HUES6 (cell line): ENCODE data around the gene GALNT15.

Source experiments
- H3K27ac ChIP-seq: 2 replicates; pipeline ENCODE4 v1.7.0; 2013; ENCODE audit warnings: low read depth, mild to moderate bottlenecking, low read length, inconsistent platforms
- H3K27me3 ChIP-seq: 2 replicates; pipeline ENCODE4 v1.6.1; 2013; ENCODE audit warnings: low read length; ENCODE audit not compliant: control insufficient read depth, insufficient read depth
- H3K36me3 ChIP-seq: 2 replicates; pipeline ENCODE4 v1.6.1; 2013; ENCODE audit warnings: low read length; ENCODE audit not compliant: control insufficient read depth, insufficient read depth
- H3K4me1 ChIP-seq: 2 replicates; pipeline ENCODE4 v1.6.1; 2013; ENCODE audit warnings: low read length; ENCODE audit not compliant: control insufficient read depth, insufficient read depth
- H3K4me3 ChIP-seq: 2 replicates; pipeline ENCODE4 v1.5.1; 2013; ENCODE audit warnings: low read depth, low read length
- H3K9ac ChIP-seq: one replicate; pipeline ENCODE4 v1.6.1; 2013; ENCODE audit warnings: mild to moderate bottlenecking, low read length
- H3K9me3 ChIP-seq: 2 replicates; pipeline ENCODE4 v1.6.1; 2013; ENCODE audit warnings: low read depth, low read length; ENCODE audit not compliant: control insufficient read depth, insufficient read depth

Gene GALNT15

DNA sequence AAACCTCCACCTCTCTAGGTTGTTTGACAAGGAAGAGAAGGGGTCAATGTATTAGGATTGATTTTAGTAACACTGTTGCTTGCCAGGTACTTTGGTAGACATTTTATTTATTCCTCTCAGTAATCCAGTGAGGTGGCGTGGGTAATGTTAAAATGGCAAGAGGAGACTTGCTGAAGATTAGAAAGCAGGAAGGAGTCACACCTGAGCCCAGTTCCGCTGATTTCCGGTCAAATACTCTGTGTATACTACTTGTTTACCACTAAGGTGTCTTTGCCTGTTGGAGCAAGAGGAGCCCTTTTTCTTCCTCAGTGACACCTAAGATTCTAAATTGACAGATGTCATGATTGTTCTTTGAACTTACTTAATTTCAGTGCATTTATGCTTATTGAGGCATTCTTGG, 92.2 kb downstream of the GALNT15 start:
- no peak overlapping the region for H3K4me3 ChIP-seq

DNA sequence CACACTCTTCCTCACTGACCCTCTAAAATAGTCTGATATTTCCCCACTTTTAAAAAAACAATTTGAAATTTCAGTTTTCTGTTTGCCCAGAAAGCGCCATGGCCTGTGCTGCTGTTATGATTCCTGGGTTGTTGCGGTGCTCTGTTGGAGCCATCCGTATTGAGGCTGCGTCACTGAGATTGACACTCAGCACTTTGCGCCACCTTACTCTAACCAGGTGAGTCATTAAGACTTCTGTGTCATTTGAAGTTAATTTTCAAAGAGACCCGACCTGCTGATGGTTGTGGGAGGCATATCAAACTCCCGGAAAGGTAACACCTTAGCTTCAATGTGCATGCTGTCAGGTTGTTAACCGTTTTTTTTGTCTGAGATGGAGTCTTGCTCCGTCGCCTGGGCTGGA, 96.4 kb downstream of the GALNT15 start:
- Histone ChIP-seq H3K27me3 (no peaks in the 10 kb centered on the region), H3K27ac (no peak overlapping the region), H3K36me3 (peaks cover 53% of the 10 kb centered on the region), H3K4me3 (no peak overlapping the region), H3K4me1 (peaks cover 4% of the 10 kb centered on the region), H3K9ac (no peak overlapping the region), H3K9me3 (no peaks in the 10 kb centered on the region)

More for the DNA sequence above, 92.2 kb downstream of the GALNT15 start:
- H3K36me3 ChIP-seq: peaks cover 22% of the 10 kb centered on the region
- no peak overlapping the region for H3K9ac ChIP-seq
- no peaks in the 10 kb centered on the region for H3K27me3 ChIP-seq
- H3K27ac ChIP-seq: no peak overlapping the region
- H3K9me3 ChIP-seq: no peaks in the 10 kb centered on the region
- peaks cover 5% of the 10 kb centered on the region for H3K4me1 ChIP-seq

DNA sequence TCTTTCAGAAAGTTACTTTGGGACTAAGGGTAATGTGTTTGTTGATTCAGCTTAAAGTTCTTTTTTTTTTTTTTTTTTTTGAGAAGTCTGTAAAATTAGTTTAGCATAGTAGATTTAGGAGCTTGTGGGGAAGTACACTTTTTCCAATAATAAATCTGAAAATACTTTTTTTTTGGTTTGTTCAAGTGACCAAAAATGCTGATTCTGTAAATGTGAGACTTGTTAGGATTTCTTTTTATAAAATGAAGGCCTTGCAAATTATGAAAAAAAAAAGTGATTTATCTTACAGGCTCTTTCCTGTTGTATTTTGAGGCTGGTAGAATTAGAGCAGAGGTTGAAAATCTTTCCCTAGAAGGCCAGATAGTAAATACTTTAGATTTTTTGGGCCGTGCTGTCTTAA, 98.1 kb downstream of the GALNT15 start:
- Histone ChIP-seq H3K27ac (no peak overlapping the region), H3K9ac (no peak overlapping the region), H3K4me1 (no peaks in the 10 kb centered on the region), H3K36me3 (peaks cover 57% of the 10 kb centered on the region), H3K27me3 (no peaks in the 10 kb centered on the region), H3K9me3 (no peaks in the 10 kb centered on the region), H3K4me3 (no peak overlapping the region)

DNA sequence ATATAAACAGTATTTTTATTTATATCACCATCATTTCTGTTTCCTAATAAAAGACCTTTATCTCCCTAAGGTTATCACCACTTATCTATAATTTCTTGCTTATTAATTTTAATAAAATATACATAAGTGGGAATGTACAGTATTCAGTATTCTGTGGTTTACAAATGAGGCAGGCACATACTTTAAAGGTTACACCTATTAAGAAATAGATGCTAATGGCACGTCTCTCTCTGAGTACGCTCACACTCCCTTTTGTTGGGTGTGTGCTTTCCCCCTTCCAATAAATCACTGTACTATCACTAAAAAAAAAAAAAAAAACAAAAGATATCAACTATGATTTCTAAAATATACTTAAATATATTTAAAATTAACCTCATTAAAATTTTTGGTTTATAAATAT, 99.4 kb downstream of the GALNT15 start:
- no peaks in the 10 kb centered on the region for H3K4me1 ChIP-seq
- H3K9me3 ChIP-seq: no peaks in the 10 kb centered on the region
- no peak overlapping the region for H3K9ac ChIP-seq
- no peak overlapping the region for H3K27ac ChIP-seq
- no peak overlapping the region for H3K4me3 ChIP-seq
- peaks cover 70% of the 10 kb centered on the region for H3K36me3 ChIP-seq
- H3K27me3 ChIP-seq: no peaks in the 10 kb centered on the region

DNA sequence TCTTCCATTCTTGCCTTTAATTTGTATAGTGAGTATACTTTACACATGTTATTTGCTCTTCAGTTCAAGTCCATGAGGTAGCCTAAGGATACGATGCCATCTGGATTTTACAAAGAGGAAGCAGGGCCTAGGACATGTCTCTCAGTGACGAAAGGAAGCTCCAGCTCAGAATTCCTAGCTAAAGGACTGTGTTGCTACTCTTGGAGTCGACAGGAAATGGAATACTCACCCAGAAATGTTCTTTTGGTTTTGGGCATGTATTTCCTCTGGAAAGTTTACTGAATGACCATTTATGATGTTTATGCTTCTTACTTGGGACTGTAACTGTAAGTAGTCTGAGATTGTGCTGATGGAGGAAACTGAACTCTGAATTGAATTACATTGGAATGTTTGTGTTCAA, 103.0 kb downstream of the GALNT15 start:
- Histone ChIP-seq H3K9me3 (no peaks in the 10 kb centered on the region), H3K9ac (no peak overlapping the region), H3K27ac (no peak overlapping the region), H3K36me3 (peaks cover 52% of the 10 kb centered on the region), H3K4me3 (no peak overlapping the region), H3K27me3 (no peaks in the 10 kb centered on the region), H3K4me1 (no peaks in the 10 kb centered on the region)

DNA sequence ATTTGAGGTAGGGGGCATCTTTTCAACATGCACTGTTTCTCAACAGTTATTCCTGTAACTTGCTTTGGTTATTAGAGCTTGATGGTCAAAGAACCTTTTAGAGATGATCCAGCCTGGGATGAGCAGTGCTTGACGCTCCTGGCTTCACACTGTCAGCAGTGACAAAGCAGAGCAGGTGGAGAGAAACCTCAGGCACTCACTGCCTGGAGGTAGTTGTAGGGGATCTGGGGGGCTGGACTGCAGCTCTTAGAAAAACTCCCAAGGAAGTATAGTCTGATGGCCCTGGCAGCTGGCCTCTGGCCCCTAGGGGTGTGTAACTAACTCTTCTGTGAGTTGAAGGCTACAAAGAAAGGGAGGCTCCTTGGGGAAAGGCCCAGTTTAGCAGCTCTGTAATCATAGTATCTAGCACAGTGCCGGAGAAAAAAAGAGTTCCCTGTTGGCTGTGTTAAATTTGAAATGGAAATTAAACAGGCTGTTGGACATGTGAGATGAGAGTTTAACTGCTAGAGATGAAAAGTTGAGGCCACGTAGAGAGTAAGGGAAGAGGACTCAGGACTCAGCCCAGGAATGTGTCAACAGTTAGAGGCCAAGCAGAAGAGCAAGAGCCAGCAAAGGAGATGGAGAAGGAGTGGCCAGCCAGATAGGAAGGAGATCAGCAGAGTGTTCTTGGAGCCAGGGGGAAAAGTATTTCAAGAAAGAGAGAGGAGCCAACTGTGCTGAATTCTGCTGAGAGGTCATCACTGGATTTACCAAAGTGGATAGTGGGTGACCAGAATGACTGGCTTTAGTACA, 104.7 kb downstream of the GALNT15 start:
- no peaks in the 10 kb centered on the region for H3K27me3 ChIP-seq
- no peak overlapping the region for H3K27ac ChIP-seq
- no peak overlapping the region for H3K9ac ChIP-seq
- H3K4me3 ChIP-seq: no peak overlapping the region
- H3K9me3 ChIP-seq: no peaks in the 10 kb centered on the region
- H3K36me3 ChIP-seq: peaks cover 53% of the 10 kb centered on the region
- H3K4me1 ChIP-seq: no peaks in the 10 kb centered on the region

DNA sequence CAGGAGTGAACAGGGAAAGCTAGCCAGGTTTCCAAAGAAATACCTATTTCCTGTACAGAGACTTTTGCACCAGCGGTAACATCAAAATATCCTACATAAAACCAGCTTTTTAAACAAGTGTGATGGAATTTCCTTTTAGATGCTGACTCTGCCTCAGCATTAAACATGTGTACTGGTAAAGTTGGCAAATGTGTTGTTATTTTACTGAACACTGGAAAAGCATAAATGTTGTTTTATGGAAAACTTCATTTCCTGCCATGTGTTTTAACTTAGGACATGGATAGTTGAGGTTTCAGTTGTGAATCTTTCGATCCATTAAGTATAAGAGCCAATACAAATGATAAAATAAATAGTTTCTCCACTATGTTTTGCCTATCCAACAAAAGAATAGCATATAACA, 106.2 kb downstream of the GALNT15 start:
- H3K4me1 ChIP-seq: no peaks in the 10 kb centered on the region
- H3K4me3 ChIP-seq: no peak overlapping the region
- H3K9me3 ChIP-seq: no peaks in the 10 kb centered on the region
- H3K27ac ChIP-seq: no peak overlapping the region
- peaks cover 39% of the 10 kb centered on the region for H3K36me3 ChIP-seq
- H3K9ac ChIP-seq: no peak overlapping the region
- H3K27me3 ChIP-seq: no peaks in the 10 kb centered on the region
